H9 (cell line): ENCODE measurements around the gene NSMF. TPM values are rescaled to one million over a fixed set of nuclear protein-coding genes. Genes with fewer than 3 reads are reported as not detected.

Experiments used
- DNase-seq: peaks from one replicate; pipeline ENCODE4 v3.0.0-alpha.2; 2017
- H2AFZ ChIP-seq: one replicate; pipeline ENCODE4 v1.6.1; 2013; ENCODE audit warnings: mild to moderate bottlenecking, low read length, control low read depth, moderate library complexity
- H2AK5ac ChIP-seq: 2 replicates; pipeline ENCODE4 v1.6.1; 2013; ENCODE audit warnings: low read length, control low read depth, mixed read lengths; ENCODE audit not compliant: insufficient read length
- H2BK120ac ChIP-seq: one replicate; pipeline ENCODE4 v1.6.1; 2013; ENCODE audit warnings: low read depth, mild to moderate bottlenecking, low read length, control low read depth, inconsistent platforms; ENCODE audit not compliant: poor library complexity, severe bottlenecking
- H2BK12ac ChIP-seq: 2 replicates; pipeline ENCODE4 v1.6.1; 2013; ENCODE audit warnings: low read length, control low read depth, mixed read lengths, low read depth; ENCODE audit not compliant: insufficient read length
- H2BK15ac ChIP-seq: 2 replicates; pipeline ENCODE4 v1.6.1; 2013; ENCODE audit warnings: low read depth, low read length, control low read depth
- H2BK20ac ChIP-seq: one replicate; pipeline ENCODE4 v1.6.1; 2013; ENCODE audit warnings: low read depth, mild to moderate bottlenecking, low read length, control low read depth, inconsistent platforms; ENCODE audit not compliant: poor library complexity, severe bottlenecking
- H2BK5ac ChIP-seq: 2 replicates; pipeline ENCODE4 v1.6.1; 2013; ENCODE audit warnings: low read length, control low read depth, mixed read lengths; ENCODE audit not compliant: insufficient read length
- H3K14ac ChIP-seq: 2 replicates; pipeline ENCODE4 v1.6.1; 2013; ENCODE audit warnings: low read length, control low read depth; ENCODE audit not compliant: insufficient read depth
- H3K18ac ChIP-seq: 2 replicates; pipeline ENCODE4 v1.6.1; 2013; ENCODE audit warnings: low read depth, mild to moderate bottlenecking, mixed read lengths, low read length, control low read depth; ENCODE audit not compliant: insufficient read length
- H3K23ac ChIP-seq: 2 replicates; pipeline ENCODE4 v1.6.1; 2013; ENCODE audit warnings: low read length, control low read depth, mixed read lengths, low read depth; ENCODE audit not compliant: insufficient read length
- H3K23me2 ChIP-seq: 2 replicates; pipeline ENCODE4 v1.6.1; 2013; ENCODE audit warnings: low read depth, mild to moderate bottlenecking, mixed read lengths, low read length, control low read depth; ENCODE audit not compliant: insufficient read length, poor library complexity, severe bottlenecking
- H3K27ac ChIP-seq: 2 replicates; pipeline ENCODE4 v1.5.1; 2013; ENCODE audit warnings: low read length, control low read depth, mixed read lengths, low read depth; ENCODE audit not compliant: insufficient read length
- H3K27me3 ChIP-seq: 2 replicates; pipeline ENCODE4 v1.6.1; 2013; ENCODE audit warnings: low read length, control low read depth, inconsistent platforms; ENCODE audit not compliant: insufficient read depth
- H3K4ac ChIP-seq: 2 replicates; pipeline ENCODE4 v1.6.1; 2013; ENCODE audit warnings: low read depth, mild to moderate bottlenecking, control low read depth, inconsistent platforms, low read length, moderate library complexity
- H3K4me1 ChIP-seq: 2 replicates; pipeline ENCODE4 v1.6.1; 2013; ENCODE audit warnings: low read length, control low read depth, inconsistent platforms; ENCODE audit not compliant: insufficient read depth
- H3K4me2 ChIP-seq: 2 replicates; pipeline ENCODE4 v1.6.1; 2013; ENCODE audit warnings: low read length, control low read depth, mixed read lengths; ENCODE audit not compliant: insufficient read length, insufficient read depth
- H3K56ac ChIP-seq: 2 replicates; pipeline ENCODE4 v1.6.1; 2013; ENCODE audit warnings: low read depth, mild to moderate bottlenecking, mixed read lengths, low read length, control low read depth; ENCODE audit not compliant: insufficient read length
- H3K79me1 ChIP-seq: 2 replicates; pipeline ENCODE4 v1.6.1; 2013; ENCODE audit warnings: low read depth, mild to moderate bottlenecking, moderate library complexity, low read length, control low read depth, inconsistent platforms; ENCODE audit not compliant: insufficient read depth, poor library complexity, severe bottlenecking
- H3K79me2 ChIP-seq: 2 replicates; pipeline ENCODE4 v1.6.1; 2013; ENCODE audit warnings: low read length, control low read depth, inconsistent platforms; ENCODE audit not compliant: insufficient read depth
- H3K9ac ChIP-seq: 2 replicates; pipeline ENCODE4 v1.6.1; 2013; ENCODE audit warnings: low read length, control low read depth, mixed read lengths; ENCODE audit not compliant: insufficient read length; ENCODE audit errors: extremely low read depth
- H3K9me3 ChIP-seq: one replicate; pipeline ENCODE4 v1.6.1; 2013; ENCODE audit warnings: low read depth, low read length, inconsistent platforms; ENCODE audit not compliant: control insufficient read depth
- H3T11ph ChIP-seq: one replicate; pipeline ENCODE4 v1.6.1; 2013; ENCODE audit warnings: mild to moderate bottlenecking, low read length, control low read depth, inconsistent platforms
- H4K20me1 ChIP-seq: one replicate; pipeline ENCODE4 v1.6.1; 2013; ENCODE audit not compliant: control insufficient read depth, insufficient read length, insufficient read depth
- H4K5ac ChIP-seq: 2 replicates; pipeline ENCODE4 v1.6.1; 2013; ENCODE audit warnings: low read depth, mild to moderate bottlenecking, mixed read lengths, low read length, control low read depth; ENCODE audit not compliant: insufficient read length
- H4K8ac ChIP-seq: replicated peaks from 2 replicates; pipeline ENCODE4 v1.6.1; 2013; ENCODE audit warnings: low read length, control low read depth, mixed read lengths, low read depth; ENCODE audit not compliant: insufficient read length
- H4K91ac ChIP-seq: 2 replicates; pipeline ENCODE4 v1.6.1; 2013; ENCODE audit warnings: low read depth, mild to moderate bottlenecking, moderate library complexity, mixed read lengths, low read length, control low read depth; ENCODE audit not compliant: insufficient read length
- H3K27ac Mint-ChIP-seq, 3 experiments: 2 replicates in 2 of 3; 3 replicates in 1 of 3; pipeline ENCODE4 v1.8.0; 2020 to 2021; ENCODE audit warnings: mixed read lengths in 3 of 3, mild to moderate bottlenecking in 1 of 3, moderate library complexity in 1 of 3
- H3K27me3 Mint-ChIP-seq: 2 replicates; pipeline ENCODE4 v1.8.0; 2021; ENCODE audit warnings: low read depth, mild to moderate bottlenecking, moderate library complexity, mixed read lengths
- H3K36me3 Mint-ChIP-seq, 3 experiments: 2 replicates in 2 of 3; 3 replicates in 1 of 3; pipeline ENCODE4 v1.8.0; 2020 to 2021; ENCODE audit warnings: low read depth in 3 of 3, mixed read lengths in 3 of 3; ENCODE audit not compliant: insufficient read depth in 1 of 3
- H3K4me1 Mint-ChIP-seq, 2 experiments: 2 replicates each; pipeline ENCODE4 v1.8.0; 2020; ENCODE audit warnings: mixed read lengths in 2 of 2
- H3K4me3 Mint-ChIP-seq, 2 experiments: 2 replicates in 1 of 2; 3 replicates in 1 of 2; pipeline ENCODE4 v1.8.0; 2020 to 2021; ENCODE audit warnings: mild to moderate bottlenecking in 2 of 2, mixed read lengths in 2 of 2, moderate library complexity in 1 of 2
- H3K9me3 Mint-ChIP-seq, 2 experiments: 2 replicates in 1 of 2; 3 replicates in 1 of 2; pipeline ENCODE4 v1.8.0; 2020; ENCODE audit warnings: mild to moderate bottlenecking in 2 of 2, mixed read lengths in 2 of 2, moderate library complexity in 1 of 2
- WGBS: extraction: QIAGEN DNeasy Blood & Tissue Kit; methylation state at CpG from one replicate; pipeline ENCODE4 v1.1.7; 2013; ENCODE audit warnings: missing lambda C conversion rate, low lambda C conversion rate, mixed read lengths; ENCODE audit not compliant: insufficient read length; ENCODE audit errors: extremely low coverage; 5-methylcytosine and 5-hydroxymethylcytosine counted together
- total RNA-seq: library from RNA; stranded (reverse); gene quantifications from 2 replicates; pipeline ENCODE4 v1.2.1, GENCODE V29; 2021
- TF ChIP-seq, protein P1 (sequence below): fragments of 200-600 bp; sonication (generic); conservative IDR thresholded peaks from 3 replicates; pipeline ENCODE4 v1.8.0; 2021; ENCODE audit warnings: antibody characterized with exemption, mild to moderate bottlenecking

NSMF gene
- total RNA-seq, 1 experiment from 2014 or later: 46.3 TPM

DNA sequence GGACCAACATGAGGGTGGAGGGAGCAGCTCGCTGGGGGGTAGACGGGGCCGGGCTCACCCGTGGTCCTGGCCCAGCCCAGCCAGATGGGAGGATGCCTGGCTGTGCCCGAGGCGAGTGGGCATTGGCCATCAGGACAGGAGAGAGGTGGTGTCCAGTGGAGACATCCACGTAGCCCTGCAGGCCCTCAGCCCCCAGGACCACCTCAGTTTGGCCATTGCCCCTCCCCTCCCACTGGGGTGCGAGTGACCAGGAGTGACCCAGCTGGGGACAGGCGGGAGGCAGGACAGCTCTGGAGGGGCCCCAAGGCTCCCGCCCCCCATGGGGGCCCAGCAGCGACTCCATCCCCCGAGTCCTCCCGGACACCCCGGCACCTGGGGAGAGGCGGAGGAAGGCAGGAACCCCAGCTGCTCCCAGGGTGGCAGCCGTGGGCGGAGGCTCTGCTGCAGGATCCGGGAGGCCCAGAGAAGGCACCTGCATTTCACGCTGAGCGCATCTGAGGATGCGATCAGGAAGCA is 27.7 kb downstream of the NSMF start:
- H3K14ac ChIP-seq: no peak overlapping the region
- H4K91ac ChIP-seq: no peak overlapping the region
- H3K79me1 ChIP-seq: no peaks in the 10 kb centered on the region
- H3K27ac ChIP-seq: no peak overlapping the region
- no peak overlapping the region for H2BK15ac ChIP-seq
- H2BK20ac ChIP-seq: no peak overlapping the region
- no peaks in the 10 kb centered on the region for H3K79me2 ChIP-seq
- no peak overlapping the region for H2AK5ac ChIP-seq
- no peak overlapping the region for H3K4me3 Mint-ChIP-seq
- H3K9me3 ChIP-seq: no peaks in the 10 kb centered on the region
- H3K27me3 ChIP-seq: no peaks in the 10 kb centered on the region
- WGBS: no CpG with 5 or more reads among the region's 21 CpGs
- H3K4ac ChIP-seq: no peak overlapping the region
- H2BK12ac ChIP-seq: no peak overlapping the region
- no peaks in the 10 kb centered on the region for H3K23me2 ChIP-seq
- no peak overlapping the region for H2BK120ac ChIP-seq
- no peak overlapping the region for H4K5ac ChIP-seq
- H3K23ac ChIP-seq: no peak overlapping the region
- H4K20me1 ChIP-seq: no peaks in the 10 kb centered on the region
- TF ChIP-seq, protein P1, sequence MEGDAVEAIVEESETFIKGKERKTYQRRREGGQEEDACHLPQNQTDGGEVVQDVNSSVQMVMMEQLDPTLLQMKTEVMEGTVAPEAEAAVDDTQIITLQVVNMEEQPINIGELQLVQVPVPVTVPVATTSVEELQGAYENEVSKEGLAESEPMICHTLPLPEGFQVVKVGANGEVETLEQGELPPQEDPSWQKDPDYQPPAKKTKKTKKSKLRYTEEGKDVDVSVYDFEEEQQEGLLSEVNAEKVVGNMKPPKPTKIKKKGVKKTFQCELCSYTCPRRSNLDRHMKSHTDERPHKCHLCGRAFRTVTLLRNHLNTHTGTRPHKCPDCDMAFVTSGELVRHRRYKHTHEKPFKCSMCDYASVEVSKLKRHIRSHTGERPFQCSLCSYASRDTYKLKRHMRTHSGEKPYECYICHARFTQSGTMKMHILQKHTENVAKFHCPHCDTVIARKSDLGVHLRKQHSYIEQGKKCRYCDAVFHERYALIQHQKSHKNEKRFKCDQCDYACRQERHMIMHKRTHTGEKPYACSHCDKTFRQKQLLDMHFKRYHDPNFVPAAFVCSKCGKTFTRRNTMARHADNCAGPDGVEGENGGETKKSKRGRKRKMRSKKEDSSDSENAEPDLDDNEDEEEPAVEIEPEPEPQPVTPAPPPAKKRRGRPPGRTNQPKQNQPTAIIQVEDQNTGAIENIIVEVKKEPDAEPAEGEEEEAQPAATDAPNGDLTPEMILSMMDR: no peak
- no peak overlapping the region for H3K9ac ChIP-seq
- H3K4me2 ChIP-seq: no peak overlapping the region
- H3T11ph ChIP-seq: no peak overlapping the region
- H3K36me3 Mint-ChIP-seq: no peaks in the 10 kb centered on the region
- H3K56ac ChIP-seq: no peak overlapping the region
- H3K4me1 Mint-ChIP-seq: no peaks in the 10 kb centered on the region; a peak in 1 of 4 replicates
- H2AFZ ChIP-seq: no peak overlapping the region
- H4K8ac ChIP-seq: no peak overlapping the region
- H2BK5ac ChIP-seq: no peak overlapping the region
- H3K18ac ChIP-seq: no peak overlapping the region
- no peaks in the 10 kb centered on the region for H3K9me3 Mint-ChIP-seq
- H3K27ac Mint-ChIP-seq: no peak overlapping the region
- H3K4me1 ChIP-seq: no peaks in the 10 kb centered on the region
- no peak for DNase-seq
- H3K27me3 Mint-ChIP-seq: no peaks in the 10 kb centered on the region; the same call in 1 of the 2 replicates
